ENCODE data around the gene DAAM2.

DNA sequence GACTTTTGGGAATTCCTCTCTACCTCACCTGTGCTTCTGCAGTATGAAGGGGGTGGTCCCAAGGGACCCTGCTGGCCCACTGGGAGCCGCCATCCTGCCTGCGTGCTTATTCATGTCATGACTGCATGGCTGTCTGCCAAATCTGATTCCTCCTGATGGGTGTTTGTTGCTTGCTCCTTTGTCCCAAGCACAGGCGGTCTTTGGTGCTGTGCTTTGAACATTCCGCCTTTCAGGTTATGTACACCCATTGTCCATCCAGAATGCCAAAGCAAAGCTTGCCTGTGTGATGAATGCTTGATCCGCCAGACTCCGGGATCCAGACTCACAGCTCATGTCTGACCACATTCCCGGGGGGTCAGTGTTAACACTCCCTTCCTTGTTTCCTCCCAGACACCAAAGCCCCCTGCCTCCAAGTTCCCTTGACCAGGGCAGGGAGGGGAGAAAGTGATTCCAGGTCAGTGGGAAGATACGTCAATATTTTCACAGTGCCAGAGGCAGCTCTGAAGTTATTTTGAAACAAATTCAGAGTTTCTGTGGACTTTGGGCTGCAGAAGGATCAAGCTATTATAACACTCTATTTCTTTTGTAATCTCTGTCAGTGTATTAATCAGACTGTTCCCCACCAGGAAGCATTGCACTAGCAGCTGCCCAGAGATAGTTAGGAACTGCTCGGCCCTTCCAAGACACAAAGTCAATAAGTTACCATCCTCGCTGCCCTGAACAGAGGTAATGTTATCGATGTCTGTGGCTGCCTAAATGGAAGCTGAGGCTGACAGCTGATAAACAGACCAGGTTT, 9.5 kb downstream of the DAAM2 start:
- TF ChIP-seq EP300 (IDR thresholded peaks at IDR 0.05; ENCODE audit: low read depth) = no peak
- no peak for TF ChIP-seq POLR2A (IDR thresholded peaks at IDR 0.05)
